A673 (cell line): ENCODE results near the gene KCNS3.

Experiments used
- CTCF ChIP-seq: fragments of 300-800, 200-600 bp; sonication (generic); conservative IDR thresholded peaks from 2 replicates; pipeline ENCODE4 v1.5.1; 2017; ENCODE audit warnings: low read depth, mild to moderate bottlenecking, antibody characterized with exemption, low read length, moderate library complexity, mixed read lengths
- EZH2 ChIP-seq: fragments of 200-600 bp; sonication (generic); IDR thresholded peaks from 2 replicates; pipeline ENCODE4 v1.6.1; 2017; ENCODE audit warnings: borderline replicate concordance, low read depth, mild to moderate bottlenecking, mixed read lengths, antibody characterized with exemption, low read length; ENCODE audit not compliant: poor library complexity, severe bottlenecking

GRCh38 chr2:17879913-17880274 lies 1.4 kb downstream of the KCNS3 start:
- TF ChIP-seq CTCF (no peak), EZH2 (no peak)
